ENCODE data around the gene HAPLN1.

HAPLN1 gene

DNA sequence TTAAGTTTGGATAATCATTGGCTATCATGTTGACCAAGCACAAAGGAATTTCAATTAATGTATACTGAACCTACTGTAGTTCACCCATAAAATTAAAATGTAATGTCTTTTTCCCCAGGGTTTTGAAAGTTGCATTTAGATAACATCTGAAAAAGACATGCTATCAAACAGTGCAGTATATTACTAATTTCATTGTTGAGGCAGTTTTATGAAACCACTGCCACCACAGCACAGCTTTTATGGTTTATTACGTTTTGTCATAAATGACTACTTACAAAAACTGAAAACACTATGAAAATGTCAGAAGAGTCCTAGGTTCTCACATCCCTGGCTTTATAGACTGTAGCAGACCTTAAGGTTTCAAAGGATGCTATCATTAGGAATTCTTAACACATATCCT is 32.0 kb upstream of the HAPLN1 start:
- H3K79me2 ChIP-seq (ENCODE audit: low read length), result no peaks in the 10 kb centered on the region
- TF ChIP-seq EZH2 (optimal IDR thresholded peaks at IDR 0.05; ENCODE audit: low read depth, low read length) (no peak), EZH2phosphoT487 (IDR thresholded peaks at IDR 0.05; ENCODE audit: low read length) (no peak)
- TF ChIP-seq, protein P1, sequence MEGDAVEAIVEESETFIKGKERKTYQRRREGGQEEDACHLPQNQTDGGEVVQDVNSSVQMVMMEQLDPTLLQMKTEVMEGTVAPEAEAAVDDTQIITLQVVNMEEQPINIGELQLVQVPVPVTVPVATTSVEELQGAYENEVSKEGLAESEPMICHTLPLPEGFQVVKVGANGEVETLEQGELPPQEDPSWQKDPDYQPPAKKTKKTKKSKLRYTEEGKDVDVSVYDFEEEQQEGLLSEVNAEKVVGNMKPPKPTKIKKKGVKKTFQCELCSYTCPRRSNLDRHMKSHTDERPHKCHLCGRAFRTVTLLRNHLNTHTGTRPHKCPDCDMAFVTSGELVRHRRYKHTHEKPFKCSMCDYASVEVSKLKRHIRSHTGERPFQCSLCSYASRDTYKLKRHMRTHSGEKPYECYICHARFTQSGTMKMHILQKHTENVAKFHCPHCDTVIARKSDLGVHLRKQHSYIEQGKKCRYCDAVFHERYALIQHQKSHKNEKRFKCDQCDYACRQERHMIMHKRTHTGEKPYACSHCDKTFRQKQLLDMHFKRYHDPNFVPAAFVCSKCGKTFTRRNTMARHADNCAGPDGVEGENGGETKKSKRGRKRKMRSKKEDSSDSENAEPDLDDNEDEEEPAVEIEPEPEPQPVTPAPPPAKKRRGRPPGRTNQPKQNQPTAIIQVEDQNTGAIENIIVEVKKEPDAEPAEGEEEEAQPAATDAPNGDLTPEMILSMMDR (IDR thresholded peaks at IDR 0.05; ENCODE audit: low read length), result no peak
- no peak for DNase-seq

DNA sequence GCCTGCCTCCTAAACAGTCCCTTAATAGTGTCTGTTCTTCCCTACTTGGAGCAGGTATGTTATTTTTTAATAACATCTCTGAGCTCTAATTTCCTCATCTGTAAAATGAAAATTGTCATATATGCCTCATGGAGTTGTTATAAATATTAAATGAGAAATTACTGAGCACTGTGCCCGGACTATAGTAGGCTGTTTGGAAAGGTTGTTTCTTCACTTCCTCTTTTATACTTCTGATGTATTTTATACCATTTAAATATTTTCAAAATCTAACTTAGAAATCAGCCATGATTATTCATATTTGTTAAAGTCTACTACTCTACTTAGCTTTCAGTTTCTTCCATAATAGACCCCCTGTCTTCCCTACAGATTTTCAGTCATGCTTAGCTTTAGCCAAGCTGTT is 30.5 kb upstream of the HAPLN1 start:
- H4K20me1 ChIP-seq (ENCODE audit: insufficient read depth, low read length), result no peaks in the 10 kb centered on the region
- no peaks in the 10 kb centered on the region for H3K9me3 ChIP-seq (replicated peaks; ENCODE audit: insufficient read depth, low read length)
- no peaks in the 10 kb centered on the region for H3K27me3 ChIP-seq (replicated peaks; ENCODE audit: insufficient read depth, low read length)
- TF ChIP-seq EZH2phosphoT487 (IDR thresholded peaks at IDR 0.05; ENCODE audit: low read length), result no peak
- TF ChIP-seq EZH2 (optimal IDR thresholded peaks at IDR 0.05; ENCODE audit: low read depth, low read length), result no peak
- TF ChIP-seq, protein P1 (IDR thresholded peaks at IDR 0.05; ENCODE audit: low read length), result no peak
- no peak overlapping the region for H3K4me3 ChIP-seq (ENCODE audit: low read length)
- H3K9ac ChIP-seq (ENCODE audit: low read length), result no peak overlapping the region
- no peaks in the 10 kb centered on the region for H3K36me3 ChIP-seq (replicated peaks; ENCODE audit: insufficient read depth, low read length)
- H3F3A ChIP-seq (ENCODE audit: insufficient read depth, low read length), result no peaks in the 10 kb centered on the region
- H3K79me2 ChIP-seq (ENCODE audit: low read length), result no peaks in the 10 kb centered on the region
- no peak for DNase-seq
- no peaks in the 10 kb centered on the region for H3K4me1 ChIP-seq (ENCODE audit: low read length)
- H3K27ac ChIP-seq (ENCODE audit: low read length), result no peak overlapping the region
- no peak overlapping the region for H3K4me2 ChIP-seq (ENCODE audit: low read depth, low read length)
- no peaks in the 10 kb centered on the region for H3K9me2 ChIP-seq (replicated peaks; ENCODE audit: insufficient read depth, low read length)
- no peak overlapping the region for H2AFZ ChIP-seq (ENCODE audit: low read length)

More for the DNA sequence above, 32.0 kb upstream of the HAPLN1 start:
- Histone ChIP-seq H3K27me3 (replicated peaks; ENCODE audit: insufficient read depth, low read length) (no peaks in the 10 kb centered on the region), H4K20me1 (ENCODE audit: insufficient read depth, low read length) (no peaks in the 10 kb centered on the region), H3K4me1 (ENCODE audit: low read length) (no peaks in the 10 kb centered on the region), H3K9me2 (replicated peaks; ENCODE audit: insufficient read depth, low read length) (no peaks in the 10 kb centered on the region), H3K9ac (ENCODE audit: low read length) (no peak overlapping the region), H3K27ac (ENCODE audit: low read length) (no peak overlapping the region), H3K36me3 (replicated peaks; ENCODE audit: insufficient read depth, low read length) (no peaks in the 10 kb centered on the region), H3K4me2 (ENCODE audit: low read depth, low read length) (no peak overlapping the region), H3K4me3 (ENCODE audit: low read length) (no peak overlapping the region), H3K9me3 (replicated peaks; ENCODE audit: insufficient read depth, low read length) (no peaks in the 10 kb centered on the region), H2AFZ (ENCODE audit: low read length) (no peak overlapping the region), H3F3A (ENCODE audit: insufficient read depth, low read length) (no peaks in the 10 kb centered on the region)

DNA sequence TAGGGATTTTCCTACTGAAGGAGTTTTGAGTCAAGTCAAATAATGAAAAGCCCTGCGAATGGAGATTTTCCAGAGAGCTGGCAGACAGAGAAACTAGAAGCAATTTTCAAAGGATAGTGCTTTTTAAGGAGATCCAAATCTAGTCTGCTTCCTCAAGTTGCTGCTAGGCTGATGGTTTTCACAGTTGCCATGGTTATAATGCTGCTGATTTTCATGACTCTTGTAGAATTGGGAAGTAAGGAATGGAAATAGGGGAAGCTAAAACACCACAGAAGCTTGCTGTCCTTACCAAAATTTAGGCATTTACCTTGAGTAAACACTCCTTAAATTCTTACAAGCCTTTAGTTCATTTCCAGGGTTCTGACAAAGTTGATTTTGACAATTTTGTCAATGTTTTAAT is 30.1 kb upstream of the HAPLN1 start:
- Histone ChIP-seq H4K20me1 (ENCODE audit: insufficient read depth, low read length) (no peaks in the 10 kb centered on the region), H3K27ac (ENCODE audit: low read length) (no peak overlapping the region), H3K9me3 (replicated peaks; ENCODE audit: insufficient read depth, low read length) (no peaks in the 10 kb centered on the region), H2AFZ (ENCODE audit: low read length) (no peak overlapping the region), H3K4me3 (ENCODE audit: low read length) (no peak overlapping the region), H3K4me1 (ENCODE audit: low read length) (no peaks in the 10 kb centered on the region), H3K9ac (ENCODE audit: low read length) (no peak overlapping the region), H3K4me2 (ENCODE audit: low read depth, low read length) (no peak overlapping the region), H3K36me3 (replicated peaks; ENCODE audit: insufficient read depth, low read length) (no peaks in the 10 kb centered on the region), H3K79me2 (ENCODE audit: low read length) (no peaks in the 10 kb centered on the region), H3F3A (ENCODE audit: insufficient read depth, low read length) (no peaks in the 10 kb centered on the region), H3K9me2 (replicated peaks; ENCODE audit: insufficient read depth, low read length) (no peaks in the 10 kb centered on the region), H3K27me3 (replicated peaks; ENCODE audit: insufficient read depth, low read length) (no peaks in the 10 kb centered on the region)
- no peak for DNase-seq
- TF ChIP-seq EZH2 (optimal IDR thresholded peaks at IDR 0.05; ENCODE audit: low read depth, low read length), result no peak
- TF ChIP-seq EZH2phosphoT487 (IDR thresholded peaks at IDR 0.05; ENCODE audit: low read length), result no peak

DNA sequence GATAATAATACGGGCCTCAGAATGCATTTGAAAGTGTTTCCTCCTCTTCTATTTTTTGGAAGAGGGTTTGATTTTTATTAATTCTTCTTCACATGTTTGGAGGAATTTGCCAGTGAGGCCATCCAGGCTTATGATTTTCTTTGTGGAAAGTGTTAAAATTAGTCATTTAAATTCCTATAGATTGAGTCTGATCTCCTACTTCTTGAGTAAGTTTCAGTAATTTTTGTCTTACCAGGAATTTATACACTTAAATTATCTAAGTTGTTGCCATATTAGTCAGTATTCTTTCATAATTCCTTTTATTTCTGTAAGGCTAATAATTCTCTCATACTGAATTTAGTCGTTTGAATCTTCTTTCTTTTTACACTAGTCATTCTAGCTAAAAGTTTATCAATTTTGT is 25.2 kb upstream of the HAPLN1 start:
- H3F3A ChIP-seq (ENCODE audit: insufficient read depth, low read length), result no peaks in the 10 kb centered on the region
- no peaks in the 10 kb centered on the region for H3K9me3 ChIP-seq (replicated peaks; ENCODE audit: insufficient read depth, low read length)
- H3K27me3 ChIP-seq (replicated peaks; ENCODE audit: insufficient read depth, low read length), result no peaks in the 10 kb centered on the region
- no peaks in the 10 kb centered on the region for H3K9me2 ChIP-seq (replicated peaks; ENCODE audit: insufficient read depth, low read length)
- no peak overlapping the region for H2AFZ ChIP-seq (ENCODE audit: low read length)
- H3K9ac ChIP-seq (ENCODE audit: low read length), result no peak overlapping the region
- TF ChIP-seq EZH2 (optimal IDR thresholded peaks at IDR 0.05; ENCODE audit: low read depth, low read length) (no peak), EZH2phosphoT487 (IDR thresholded peaks at IDR 0.05; ENCODE audit: low read length) (no peak)
- no peak for DNase-seq
- H3K79me2 ChIP-seq (ENCODE audit: low read length), result no peaks in the 10 kb centered on the region
- no peak overlapping the region for H3K27ac ChIP-seq (ENCODE audit: low read length)
- H3K36me3 ChIP-seq (replicated peaks; ENCODE audit: insufficient read depth, low read length), result no peaks in the 10 kb centered on the region
- no peaks in the 10 kb centered on the region for H4K20me1 ChIP-seq (ENCODE audit: insufficient read depth, low read length)
- no peak overlapping the region for H3K4me2 ChIP-seq (ENCODE audit: low read depth, low read length)
- no peaks in the 10 kb centered on the region for H3K4me1 ChIP-seq (ENCODE audit: low read length)
- H3K4me3 ChIP-seq (ENCODE audit: low read length), result no peak overlapping the region
